Measurements from ENCODE around the gene PFDN6. TPM values are rescaled to one million over a fixed set of nuclear protein-coding genes. Genes with fewer than 3 reads are reported as not detected.
A peak's percentile ranks its signal among the peaks of the same experiment; 100 is the strongest.

Gene PFDN6
- total RNA-seq, 1 donor from 2014 or later, result 47.8 TPM

DNA sequence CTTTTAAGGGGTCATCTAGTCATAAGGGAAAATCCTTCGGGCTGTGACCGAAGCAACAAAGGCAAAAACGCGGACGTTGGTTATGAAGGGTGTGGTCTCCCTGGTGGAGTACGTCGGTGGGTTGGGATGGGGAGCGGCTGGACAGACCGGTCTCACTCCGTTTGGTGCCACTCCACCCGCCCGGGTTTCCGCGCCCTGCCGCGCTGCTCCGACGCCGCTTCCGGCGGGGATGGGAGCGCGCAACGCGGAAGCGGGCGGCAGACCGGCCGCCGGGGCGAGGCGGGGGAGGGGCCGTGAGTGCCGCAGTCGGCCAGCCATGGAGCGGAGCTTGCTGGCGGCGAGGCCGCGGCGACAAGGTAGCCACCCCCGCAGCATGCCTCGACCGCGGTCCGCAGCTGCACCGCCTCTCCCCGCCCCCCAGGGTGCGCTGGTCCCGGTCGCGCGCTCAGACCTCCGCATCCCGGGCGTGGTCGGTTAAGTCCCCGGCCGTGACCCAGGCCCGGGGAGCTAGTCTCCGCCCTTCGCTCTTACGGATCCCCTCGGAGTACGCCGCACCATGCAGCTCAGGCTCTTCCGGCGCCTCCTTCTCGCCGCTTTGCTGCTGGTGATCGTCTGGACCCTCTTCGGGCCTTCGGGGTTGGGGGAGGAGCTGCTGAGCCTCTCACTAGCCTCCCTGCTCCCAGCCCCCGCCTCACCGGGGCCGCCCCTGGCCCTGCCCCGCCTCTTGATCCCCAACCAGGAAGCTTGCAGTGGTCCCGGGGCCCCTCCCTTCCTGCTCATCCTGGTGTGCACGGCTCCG lies 12.3 kb upstream of the PFDN6 start, which contains the start of gene B3GALT4:
Gene B3GALT4 (plus strand): TSS at position 260 of the 799 bp plus-strand sequence. CDS start 297 bp downstream, at position 557.
- Histone ChIP-seq H3K4me1 (peaks cover 75% of the 10 kb centered on the region), H3K27ac (replicated peaks) (peak within 1 kb of the TSS; percentile 97), H3K4me3 (peak within 1 kb of the TSS; percentile 88), H3K36me3 (peaks cover 69% of the 10 kb centered on the region), H3K9me3 (replicated peaks) (no peaks in the 10 kb centered on the region), H3K27me3 (ENCODE audit: low read depth) (no peaks in the 10 kb centered on the region)
- TF ChIP-seq, protein P1, sequence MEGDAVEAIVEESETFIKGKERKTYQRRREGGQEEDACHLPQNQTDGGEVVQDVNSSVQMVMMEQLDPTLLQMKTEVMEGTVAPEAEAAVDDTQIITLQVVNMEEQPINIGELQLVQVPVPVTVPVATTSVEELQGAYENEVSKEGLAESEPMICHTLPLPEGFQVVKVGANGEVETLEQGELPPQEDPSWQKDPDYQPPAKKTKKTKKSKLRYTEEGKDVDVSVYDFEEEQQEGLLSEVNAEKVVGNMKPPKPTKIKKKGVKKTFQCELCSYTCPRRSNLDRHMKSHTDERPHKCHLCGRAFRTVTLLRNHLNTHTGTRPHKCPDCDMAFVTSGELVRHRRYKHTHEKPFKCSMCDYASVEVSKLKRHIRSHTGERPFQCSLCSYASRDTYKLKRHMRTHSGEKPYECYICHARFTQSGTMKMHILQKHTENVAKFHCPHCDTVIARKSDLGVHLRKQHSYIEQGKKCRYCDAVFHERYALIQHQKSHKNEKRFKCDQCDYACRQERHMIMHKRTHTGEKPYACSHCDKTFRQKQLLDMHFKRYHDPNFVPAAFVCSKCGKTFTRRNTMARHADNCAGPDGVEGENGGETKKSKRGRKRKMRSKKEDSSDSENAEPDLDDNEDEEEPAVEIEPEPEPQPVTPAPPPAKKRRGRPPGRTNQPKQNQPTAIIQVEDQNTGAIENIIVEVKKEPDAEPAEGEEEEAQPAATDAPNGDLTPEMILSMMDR (IDR thresholded peaks at IDR 0.05; ENCODE audit: borderline replicate concordance), result peak; percentile 74
- intact Hi-C loops (cut with micrococcal nuclease), result no loop called here
- DNase-seq, result peak; percentile 78

DNA sequence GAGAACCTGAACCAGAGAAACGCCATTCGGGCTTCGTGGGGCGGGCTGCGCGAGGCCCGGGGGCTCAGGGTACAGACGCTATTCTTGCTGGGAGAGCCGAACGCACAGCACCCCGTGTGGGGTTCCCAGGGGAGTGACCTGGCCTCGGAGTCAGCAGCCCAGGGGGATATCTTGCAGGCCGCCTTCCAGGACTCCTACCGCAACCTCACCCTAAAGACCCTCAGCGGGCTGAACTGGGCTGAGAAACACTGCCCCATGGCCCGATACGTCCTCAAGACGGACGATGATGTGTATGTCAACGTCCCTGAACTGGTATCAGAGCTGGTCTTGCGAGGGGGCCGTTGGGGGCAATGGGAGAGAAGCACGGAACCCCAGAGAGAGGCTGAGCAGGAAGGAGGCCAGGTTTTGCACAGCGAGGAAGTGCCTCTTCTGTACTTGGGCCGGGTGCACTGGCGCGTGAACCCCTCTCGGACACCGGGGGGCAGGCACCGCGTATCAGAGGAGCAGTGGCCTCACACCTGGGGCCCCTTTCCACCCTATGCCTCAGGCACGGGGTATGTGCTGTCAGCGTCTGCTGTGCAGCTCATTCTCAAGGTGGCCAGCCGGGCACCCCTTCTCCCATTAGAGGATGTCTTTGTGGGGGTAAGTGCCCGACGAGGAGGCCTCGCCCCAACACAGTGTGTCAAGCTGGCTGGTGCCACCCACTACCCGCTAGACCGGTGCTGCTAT lies 11.6 kb upstream of the PFDN6 start:
- H3K4me1 ChIP-seq, result peaks cover 67% of the 10 kb centered on the region
- H3K27me3 ChIP-seq (ENCODE audit: low read depth), result no peaks in the 10 kb centered on the region
- intact Hi-C loops (cut with micrococcal nuclease), result no loop called here
- DNase-seq, result no peak
- H3K9me3 ChIP-seq (replicated peaks), result no peaks in the 10 kb centered on the region
- H3K4me3 ChIP-seq, result peak overlapping the region; percentile 88
- TF ChIP-seq, protein P1 (IDR thresholded peaks at IDR 0.05; ENCODE audit: borderline replicate concordance), result no peak
- peaks cover 71% of the 10 kb centered on the region for H3K36me3 ChIP-seq
- H3K27ac ChIP-seq (replicated peaks), result peak overlapping the region; percentile 97

DNA sequence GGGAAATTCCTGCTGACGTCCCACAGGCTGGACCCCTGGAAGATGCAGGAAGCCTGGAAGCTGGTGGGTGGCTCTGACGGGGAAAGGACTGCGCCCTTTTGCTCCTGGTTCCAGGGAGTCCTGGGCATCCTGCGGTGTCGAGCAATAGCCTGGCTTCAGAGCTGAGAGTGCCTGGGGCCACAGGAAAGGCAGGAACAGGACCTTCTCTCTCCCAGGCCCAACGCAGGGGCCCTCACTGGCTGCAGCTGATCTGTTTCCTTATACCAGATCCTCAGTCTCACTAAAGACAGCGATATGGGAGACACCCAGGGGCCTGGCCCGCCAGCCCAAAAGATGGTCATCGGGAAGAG lies 11.0 kb upstream of the PFDN6 start:
- H3K27ac ChIP-seq (replicated peaks), result peak overlapping the region; percentile 97
- DNase-seq, result no peak

DNA sequence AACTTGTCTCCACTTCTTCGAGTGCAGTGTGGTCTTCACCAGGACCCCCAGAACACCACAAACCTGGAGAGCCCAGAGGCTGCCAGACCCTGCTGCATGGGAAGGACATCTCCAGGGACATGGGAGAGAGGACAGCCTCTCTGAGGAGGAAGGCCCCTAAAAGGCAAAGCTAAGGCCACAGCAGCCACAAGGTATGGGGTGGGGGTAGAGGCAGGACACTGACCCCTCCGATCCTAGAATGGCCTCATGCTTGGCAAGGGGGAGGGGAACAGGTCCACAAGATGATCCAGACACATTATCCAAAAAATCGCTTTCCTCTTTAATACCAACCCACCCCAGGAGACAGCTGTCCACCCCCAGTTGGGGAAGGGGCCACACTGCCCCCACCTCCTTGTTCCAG lies 10.6 kb upstream of the PFDN6 start:
- TF ChIP-seq, protein P1 (IDR thresholded peaks at IDR 0.05; ENCODE audit: borderline replicate concordance), result no peak
- Histone ChIP-seq H3K27ac (replicated peaks) (peak overlapping the region; percentile 97), H3K4me3 (no peak overlapping the region), H3K36me3 (peaks cover 71% of the 10 kb centered on the region), H3K27me3 (ENCODE audit: low read depth) (no peaks in the 10 kb centered on the region), H3K4me1 (peaks cover 58% of the 10 kb centered on the region), H3K9me3 (replicated peaks) (no peaks in the 10 kb centered on the region)
- DNase-seq, result no peak
- intact Hi-C loops (cut with micrococcal nuclease), result no loop called here

More for the DNA sequence above, 11.0 kb upstream of the PFDN6 start:
- Histone ChIP-seq H3K36me3 (peaks cover 71% of the 10 kb centered on the region), H3K4me1 (peaks cover 62% of the 10 kb centered on the region), H3K27me3 (ENCODE audit: low read depth) (no peaks in the 10 kb centered on the region), H3K4me3 (peak overlapping the region; percentile 88), H3K9me3 (replicated peaks) (no peaks in the 10 kb centered on the region)
- intact Hi-C loops (cut with micrococcal nuclease), result no loop called here
- TF ChIP-seq, protein P1 (IDR thresholded peaks at IDR 0.05; ENCODE audit: borderline replicate concordance), result no peak

DNA sequence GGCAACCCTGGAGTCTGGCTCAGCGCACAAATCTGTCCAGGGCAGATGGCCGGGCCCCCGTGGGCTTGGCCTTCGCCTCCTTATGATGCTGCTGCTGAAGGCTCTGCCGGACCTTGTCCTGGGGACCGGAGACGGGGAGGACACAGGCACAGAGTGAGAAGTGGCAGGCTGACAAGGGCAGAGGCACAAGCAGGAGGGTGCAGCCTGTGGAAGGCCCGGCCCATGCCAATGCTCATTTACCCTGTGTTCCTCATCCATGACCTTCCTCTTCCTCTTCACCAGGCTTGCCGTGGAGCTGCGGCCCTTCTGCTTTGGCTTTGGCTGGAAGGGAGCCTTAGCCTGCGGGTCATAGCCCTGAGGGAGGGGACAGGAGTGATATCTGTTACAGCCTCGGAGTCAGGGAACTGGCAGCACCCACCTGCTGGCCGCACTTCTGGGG lies 10.1 kb upstream of the PFDN6 start:
- Histone ChIP-seq H3K27ac (replicated peaks) (peak overlapping the region; percentile 97), H3K9me3 (replicated peaks) (no peaks in the 10 kb centered on the region), H3K4me3 (no peak overlapping the region), H3K27me3 (ENCODE audit: low read depth) (no peaks in the 10 kb centered on the region), H3K36me3 (peaks cover 71% of the 10 kb centered on the region), H3K4me1 (peaks cover 53% of the 10 kb centered on the region)
- intact Hi-C loops (cut with micrococcal nuclease), result no loop called here
- DNase-seq, result no peak
- TF ChIP-seq, protein P1 (IDR thresholded peaks at IDR 0.05; ENCODE audit: borderline replicate concordance), result no peak

All from left ventricle myocardium inferior (tissue), 1 donor.